GM23338 (cell line): ENCODE measurements around the gene RAB3B. TPM values are rescaled to one million over a fixed set of nuclear protein-coding genes. Genes with fewer than 3 reads are reported as not detected.
A peak's percentile ranks its signal among the peaks of the same experiment; 100 is the strongest.

Source experiments
- ATAC-seq: fragments of 200-7000 bp; cut with Tn5 transposase; 3 replicates; pipeline ENCODE4 v1.9.1; 2020
- DNase-seq: peaks from one replicate; pipeline ENCODE4 v3.0.0-alpha.2; 2015; ENCODE audit warnings: low spot score
- H2AFZ ChIP-seq: fragments of 200-600 bp; sonication (generic); 2 replicates; pipeline ENCODE4 v1.8.0; 2016; ENCODE audit warnings: antibody characterized with exemption, mild to moderate bottlenecking, moderate library complexity
- H3F3A ChIP-seq: fragments of 200-600 bp; sonication (generic); replicated peaks from 2 replicates; pipeline ENCODE4 v1.8.0; 2017; ENCODE audit warnings: antibody characterized with exemption, mixed run types, low read depth
- H3K27ac ChIP-seq: fragments of 200-600 bp; sonication (generic); 2 replicates; pipeline ENCODE4 v1.6.1; 2016; ENCODE audit warnings: low read depth
- H3K27me3 ChIP-seq: fragments of 200-600 bp; sonication (generic); 2 replicates; pipeline ENCODE4 v1.8.0; 2016; ENCODE audit warnings: mild to moderate bottlenecking, mixed run types, moderate library complexity; ENCODE audit not compliant: insufficient read depth
- H3K36me3 ChIP-seq: fragments of 200-600 bp; sonication (generic); 2 replicates; pipeline ENCODE4 v1.8.0; 2016; ENCODE audit warnings: mild to moderate bottlenecking; ENCODE audit not compliant: insufficient read depth
- H3K4me1 ChIP-seq: fragments of 200-600 bp; sonication (generic); 2 replicates; pipeline ENCODE4 v1.8.0; 2016; ENCODE audit warnings: mild to moderate bottlenecking, moderate library complexity; ENCODE audit not compliant: insufficient read depth
- H3K4me2 ChIP-seq: fragments of 200-600 bp; sonication (generic); 2 replicates; pipeline ENCODE4 v1.7.1; 2017; ENCODE audit warnings: mixed run types
- H3K4me3 ChIP-seq: fragments of 200-600 bp; sonication (generic); 2 replicates; pipeline ENCODE4 v1.6.1; 2016; ENCODE audit warnings: mixed run types
- H3K79me2 ChIP-seq: fragments of 200-600 bp; sonication (generic); replicated peaks from 2 replicates; pipeline ENCODE4 v1.8.0; 2017; ENCODE audit warnings: mild to moderate bottlenecking; ENCODE audit not compliant: insufficient read depth
- H3K9me2 ChIP-seq: fragments of 200-600 bp; sonication (generic); 2 replicates; pipeline ENCODE4 v1.8.0; 2017; ENCODE audit not compliant: insufficient read depth
- H4K20me1 ChIP-seq: fragments of 200-600 bp; sonication (generic); replicated peaks from 2 replicates; pipeline ENCODE4 v1.8.0; 2017; ENCODE audit warnings: mild to moderate bottlenecking; ENCODE audit not compliant: insufficient read depth
- H3K27ac Mint-ChIP-seq: 2 replicates; pipeline ENCODE4 v1.8.0; 2020; ENCODE audit warnings: inconsistent platforms, mild to moderate bottlenecking, moderate library complexity, mixed read lengths
- H3K27me3 Mint-ChIP-seq: 3 replicates; pipeline ENCODE4 v1.8.0; 2022; ENCODE audit warnings: low read depth, mild to moderate bottlenecking, moderate library complexity, mixed read lengths, inconsistent platforms; ENCODE audit not compliant: insufficient read depth, poor library complexity
- H3K36me3 Mint-ChIP-seq: 3 replicates; pipeline ENCODE4 v1.8.0; 2021; ENCODE audit warnings: low read depth, mild to moderate bottlenecking, inconsistent platforms, moderate library complexity, mixed read lengths
- H3K4me1 Mint-ChIP-seq: 3 replicates; pipeline ENCODE4 v1.8.0; 2020; ENCODE audit warnings: mild to moderate bottlenecking, inconsistent platforms, mixed read lengths
- H3K4me3 Mint-ChIP-seq: 3 replicates; pipeline ENCODE4 v1.8.0; 2021; ENCODE audit warnings: moderate library complexity, mild to moderate bottlenecking, inconsistent platforms, mixed read lengths
- H3K9me3 Mint-ChIP-seq: 3 replicates; pipeline ENCODE4 v1.8.0; 2020; ENCODE audit warnings: moderate library complexity, mild to moderate bottlenecking, inconsistent platforms, mixed read lengths
- CREB1 ChIP-seq: fragments of 250-450 bp; sonication (Bioruptor Pico); IDR thresholded peaks from 2 replicates; pipeline ENCODE4 v1.5.0; 2020; ENCODE audit warnings: low read depth, mild to moderate bottlenecking, moderate library complexity
- EZH2 ChIP-seq: fragments of 200-600 bp; sonication (generic); IDR thresholded peaks from one replicate; pipeline ENCODE4 v1.8.0; 2017; ENCODE audit warnings: antibody characterized with exemption, mild to moderate bottlenecking, low read depth; ENCODE audit not compliant: unreplicated experiment
- EZH2phosphoT487 ChIP-seq: fragments of 200-600 bp; sonication (generic); IDR thresholded peaks from one replicate; pipeline ENCODE4 v1.8.1; 2018; ENCODE audit warnings: antibody characterized with exemption; ENCODE audit not compliant: unreplicated experiment
- JUNB ChIP-seq: IDR thresholded peaks from one replicate; pipeline ENCODE4 v1.6.1; 2016; ENCODE audit warnings: antibody characterized with exemption; ENCODE audit not compliant: unreplicated experiment
- POLR2AphosphoS5 ChIP-seq: IDR thresholded peaks from 2 replicates; pipeline ENCODE4 v1.6.1; 2016; ENCODE audit warnings: antibody characterized with exemption, low read depth
- STAT1 ChIP-seq: IDR thresholded peaks from one replicate; pipeline ENCODE4 v1.6.1; 2016; ENCODE audit warnings: antibody characterized with exemption; ENCODE audit not compliant: unreplicated experiment
- ZNF331 ChIP-seq: fragments of 250-450 bp; sonication (Bioruptor Pico); IDR thresholded peaks from 2 replicates; pipeline ENCODE4 v1.5.0; 2020; ENCODE audit warnings: low read depth, mild to moderate bottlenecking, moderate library complexity
- polyA plus RNA-seq: library from polyadenylated mRNA; unstranded; fragments of >200 nt; fragmentation: Nextera tagmentation; extraction: Ambion mirVana; gene quantifications from 2 replicates; pipeline ENCODE4 v1.2.1, GENCODE V29; 2016
- total RNA-seq: library from RNA; depleted of rRNA; stranded (reverse); fragments of >200 nt; shearing (Covaris generic); gene quantifications from 2 replicates; pipeline ENCODE4 v1.2.3, GENCODE V29; 2014
- TF ChIP-seq, protein P1 (sequence below), 2 experiments: fragments of 200-600 bp in 1 of 2; sonication (generic) in 1 of 2; conservative IDR thresholded peaks; 2 replicates each; pipeline versions ENCODE4 v1.5.1 to v1.6.1; 2016 to 2017; ENCODE audit warnings: antibody characterized with exemption in 2 of 2, low read depth in 2 of 2, mild to moderate bottlenecking in 2 of 2, moderate library complexity in 1 of 2
- TF ChIP-seq, protein P2 (sequence below): IDR thresholded peaks from one replicate; pipeline ENCODE4 v1.6.1; 2018; ENCODE audit warnings: antibody characterized with exemption; ENCODE audit not compliant: unreplicated experiment

RAB3B gene
- total and polyA plus RNA-seq, 2 experiments from 2014 or later = 18.3 to 37.9 TPM

DNA sequence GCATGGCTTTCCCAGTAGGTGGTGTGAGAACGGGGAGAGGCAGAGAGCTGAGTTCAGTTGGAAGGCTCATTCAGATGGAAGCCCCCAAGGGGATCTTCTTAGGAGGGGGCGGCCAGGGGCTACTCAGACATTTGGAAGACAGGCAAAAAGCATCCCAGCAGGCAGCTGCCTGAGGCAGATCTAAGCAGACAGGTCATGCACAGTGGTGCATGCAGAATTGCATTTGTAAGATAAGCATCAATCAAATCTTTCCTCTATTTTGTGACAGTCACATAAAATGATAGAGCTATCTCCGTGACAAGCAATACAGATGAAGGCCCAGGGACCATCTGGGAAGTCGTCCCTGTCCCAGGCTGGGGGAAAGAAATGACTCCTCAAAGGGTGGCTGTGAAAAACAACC, 3.8 kb downstream of the RAB3B start:
- no peak overlapping the region for H3K27ac ChIP-seq
- Mint-ChIP-seq H3K27ac (peak overlapping the region; percentile 65), H3K36me3 (peaks cover 8% of the 10 kb centered on the region; the same call in 2 of the 3 replicates), H3K27me3 (peaks cover 6% of the 10 kb centered on the region), H3K4me1 (peaks cover 23% of the 10 kb centered on the region), H3K4me3 (no peak overlapping the region; the same call in 2 of the 3 replicates), H3K9me3 (no peaks in the 10 kb centered on the region)
- no peaks in the 10 kb centered on the region; the same call in 1 of the 2 replicates for H3K36me3 ChIP-seq
- DNase-seq (no peak), ATAC-seq (no peak)
- H3K4me2 ChIP-seq = no peak overlapping the region
- peaks cover 8% of the 10 kb centered on the region; the same call in 1 of the 2 replicates for H4K20me1 ChIP-seq
- no peaks in the 10 kb centered on the region for H3K9me2 ChIP-seq
- H2AFZ ChIP-seq = no peak overlapping the region
- no peaks in the 10 kb centered on the region for H3F3A ChIP-seq
- no peak overlapping the region for H3K4me3 ChIP-seq
- no peaks in the 10 kb centered on the region for H3K27me3 ChIP-seq
- TF ChIP-seq ZNF331 (CRISPR knock-in tag) (no peak), JUNB (no peak), EZH2phosphoT487 (no peak), STAT1 (no peak)
- TF ChIP-seq, protein P1, sequence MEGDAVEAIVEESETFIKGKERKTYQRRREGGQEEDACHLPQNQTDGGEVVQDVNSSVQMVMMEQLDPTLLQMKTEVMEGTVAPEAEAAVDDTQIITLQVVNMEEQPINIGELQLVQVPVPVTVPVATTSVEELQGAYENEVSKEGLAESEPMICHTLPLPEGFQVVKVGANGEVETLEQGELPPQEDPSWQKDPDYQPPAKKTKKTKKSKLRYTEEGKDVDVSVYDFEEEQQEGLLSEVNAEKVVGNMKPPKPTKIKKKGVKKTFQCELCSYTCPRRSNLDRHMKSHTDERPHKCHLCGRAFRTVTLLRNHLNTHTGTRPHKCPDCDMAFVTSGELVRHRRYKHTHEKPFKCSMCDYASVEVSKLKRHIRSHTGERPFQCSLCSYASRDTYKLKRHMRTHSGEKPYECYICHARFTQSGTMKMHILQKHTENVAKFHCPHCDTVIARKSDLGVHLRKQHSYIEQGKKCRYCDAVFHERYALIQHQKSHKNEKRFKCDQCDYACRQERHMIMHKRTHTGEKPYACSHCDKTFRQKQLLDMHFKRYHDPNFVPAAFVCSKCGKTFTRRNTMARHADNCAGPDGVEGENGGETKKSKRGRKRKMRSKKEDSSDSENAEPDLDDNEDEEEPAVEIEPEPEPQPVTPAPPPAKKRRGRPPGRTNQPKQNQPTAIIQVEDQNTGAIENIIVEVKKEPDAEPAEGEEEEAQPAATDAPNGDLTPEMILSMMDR (conservative IDR thresholded peaks at IDR 0.05; ENCODE audit: low read depth in 2 of 2) = no peak
- peaks cover 13% of the 10 kb centered on the region for H3K4me1 ChIP-seq
- peaks cover 51% of the 10 kb centered on the region for H3K79me2 ChIP-seq

DNA sequence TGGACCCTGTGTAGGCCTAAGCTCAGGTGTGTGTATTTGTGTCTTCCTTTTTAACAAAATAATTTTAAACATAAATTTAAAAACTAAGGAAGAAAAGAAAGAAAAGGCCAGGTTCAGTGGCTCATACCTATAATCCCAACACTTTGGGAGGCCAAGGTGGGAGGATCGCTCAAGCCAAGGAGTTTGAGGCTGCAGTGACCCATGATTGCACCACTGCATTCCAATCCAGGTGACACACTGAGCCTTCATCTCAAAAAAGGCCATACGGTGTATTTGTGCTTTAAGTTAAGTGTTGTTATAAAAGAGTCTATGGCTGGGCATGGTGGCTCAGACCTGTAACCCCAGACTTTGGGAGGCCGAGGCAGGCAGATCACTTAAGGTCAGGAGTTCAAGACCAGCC, 8.3 kb downstream of the RAB3B start:
- Mint-ChIP-seq H3K27ac (no peak overlapping the region), H3K36me3 (peaks cover 14% of the 10 kb centered on the region), H3K4me3 (no peak overlapping the region), H3K9me3 (no peaks in the 10 kb centered on the region), H3K27me3 (peaks cover 1% of the 10 kb centered on the region), H3K4me1 (peaks cover 2% of the 10 kb centered on the region)
- no peak overlapping the region for H2AFZ ChIP-seq
- H3F3A ChIP-seq = no peaks in the 10 kb centered on the region
- H3K4me3 ChIP-seq = no peak overlapping the region
- no peaks in the 10 kb centered on the region for H3K27me3 ChIP-seq
- no peaks in the 10 kb centered on the region for H3K4me1 ChIP-seq
- H3K27ac ChIP-seq = no peak overlapping the region
- H4K20me1 ChIP-seq = peaks cover 5% of the 10 kb centered on the region; the same call in 1 of the 2 replicates
- TF ChIP-seq ZNF331 (CRISPR knock-in tag) (no peak), EZH2 (no peak), POLR2AphosphoS5 (no peak), CREB1 (no peak)
- TF ChIP-seq, protein P2, sequence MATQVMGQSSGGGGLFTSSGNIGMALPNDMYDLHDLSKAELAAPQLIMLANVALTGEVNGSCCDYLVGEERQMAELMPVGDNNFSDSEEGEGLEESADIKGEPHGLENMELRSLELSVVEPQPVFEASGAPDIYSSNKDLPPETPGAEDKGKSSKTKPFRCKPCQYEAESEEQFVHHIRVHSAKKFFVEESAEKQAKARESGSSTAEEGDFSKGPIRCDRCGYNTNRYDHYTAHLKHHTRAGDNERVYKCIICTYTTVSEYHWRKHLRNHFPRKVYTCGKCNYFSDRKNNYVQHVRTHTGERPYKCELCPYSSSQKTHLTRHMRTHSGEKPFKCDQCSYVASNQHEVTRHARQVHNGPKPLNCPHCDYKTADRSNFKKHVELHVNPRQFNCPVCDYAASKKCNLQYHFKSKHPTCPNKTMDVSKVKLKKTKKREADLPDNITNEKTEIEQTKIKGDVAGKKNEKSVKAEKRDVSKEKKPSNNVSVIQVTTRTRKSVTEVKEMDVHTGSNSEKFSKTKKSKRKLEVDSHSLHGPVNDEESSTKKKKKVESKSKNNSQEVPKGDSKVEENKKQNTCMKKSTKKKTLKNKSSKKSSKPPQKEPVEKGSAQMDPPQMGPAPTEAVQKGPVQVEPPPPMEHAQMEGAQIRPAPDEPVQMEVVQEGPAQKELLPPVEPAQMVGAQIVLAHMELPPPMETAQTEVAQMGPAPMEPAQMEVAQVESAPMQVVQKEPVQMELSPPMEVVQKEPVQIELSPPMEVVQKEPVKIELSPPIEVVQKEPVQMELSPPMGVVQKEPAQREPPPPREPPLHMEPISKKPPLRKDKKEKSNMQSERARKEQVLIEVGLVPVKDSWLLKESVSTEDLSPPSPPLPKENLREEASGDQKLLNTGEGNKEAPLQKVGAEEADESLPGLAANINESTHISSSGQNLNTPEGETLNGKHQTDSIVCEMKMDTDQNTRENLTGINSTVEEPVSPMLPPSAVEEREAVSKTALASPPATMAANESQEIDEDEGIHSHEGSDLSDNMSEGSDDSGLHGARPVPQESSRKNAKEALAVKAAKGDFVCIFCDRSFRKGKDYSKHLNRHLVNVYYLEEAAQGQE = no peak
- H3K79me2 ChIP-seq = peaks cover 48% of the 10 kb centered on the region
- no peaks in the 10 kb centered on the region for H3K9me2 ChIP-seq
- H3K4me2 ChIP-seq = no peak overlapping the region
- ATAC-seq (no peak), DNase-seq (no peak)
- H3K36me3 ChIP-seq = no peaks in the 10 kb centered on the region; the same call in 1 of the 2 replicates
